CD14-positive monocyte (primary cell): ENCODE results near the gene RNF26. TPM values are rescaled to one million over a fixed set of nuclear protein-coding genes. Genes with fewer than 3 reads are reported as not detected.

Source experiments
- DNase-seq, 3 donors: peaks; one replicate each; pipeline ENCODE4 v3.0.0-alpha.2; 2011 to 2022
- H2AFZ ChIP-seq: 2 replicates; pipeline ENCODE4 v1.6.0; 2012; ENCODE audit warnings: mild to moderate bottlenecking, low read depth, low read length, inconsistent platforms; ENCODE audit not compliant: insufficient read depth, poor library complexity, severe bottlenecking
- H3K27ac ChIP-seq, 2 donors: 1 replicate in 1 of 2; 2 replicates in 1 of 2; pipeline ENCODE4 v1.5.1; 2012 to 2013; ENCODE audit warnings: low read length in 2 of 2, control low read depth in 1 of 2, inconsistent platforms in 1 of 2, low read depth in 1 of 2, mild to moderate bottlenecking in 1 of 2
- H3K27me3 ChIP-seq, 2 donors: one replicate each; pipeline versions ENCODE4 v1.6.0 to v1.6.1; 2011 to 2013; ENCODE audit warnings: low read length in 2 of 2; ENCODE audit not compliant: control insufficient read depth in 2 of 2, insufficient read depth in 2 of 2
- H3K36me3 ChIP-seq, 2 donors: replicated peaks in 1 of 2; 1 replicate in 1 of 2; 2 replicates in 1 of 2; pipeline versions ENCODE4 v1.5.1 to v1.6.1; 2012 to 2013; ENCODE audit warnings: low read length in 2 of 2, control low read depth in 1 of 2, inconsistent platforms in 1 of 2, mild to moderate bottlenecking in 1 of 2; ENCODE audit not compliant: insufficient read depth in 2 of 2, control insufficient read depth in 1 of 2
- H3K4me1 ChIP-seq, 2 donors: 1 replicate in 1 of 2; 2 replicates in 1 of 2; pipeline versions ENCODE4 v1.5.1 to v1.6.1; 2012 to 2013; ENCODE audit warnings: low read length in 2 of 2, control low read depth in 1 of 2, inconsistent platforms in 1 of 2, mild to moderate bottlenecking in 1 of 2, moderate library complexity in 1 of 2; ENCODE audit not compliant: insufficient read depth in 2 of 2, control insufficient read depth in 1 of 2
- H3K4me2 ChIP-seq: replicated peaks from 2 replicates; pipeline ENCODE3; 2012; ENCODE audit warnings: low read length, moderate library complexity, mild to moderate bottlenecking; ENCODE audit not compliant: poor library complexity, severe bottlenecking; ENCODE audit errors: extremely low read depth
- H3K4me3 ChIP-seq, 3 experiments: fragments of 200-600 bp in 1 of 3; sonication (generic) in 1 of 3; replicated peaks in 1 of 3; 1 replicate in 2 of 3; 2 replicates in 1 of 3; pipeline ENCODE4 v1.5.1; 2011 to 2013; ENCODE audit warnings: low read length in 3 of 3, mild to moderate bottlenecking in 3 of 3, control low read depth in 2 of 3, low read depth in 2 of 3, inconsistent platforms in 1 of 3, moderate library complexity in 1 of 3
- H3K79me2 ChIP-seq: 2 replicates; pipeline ENCODE4 v1.6.0; 2012; ENCODE audit warnings: mild to moderate bottlenecking, control low read depth, inconsistent platforms, low read length, moderate library complexity; ENCODE audit not compliant: insufficient read depth
- H3K9ac ChIP-seq: 2 replicates; pipeline ENCODE4 v1.6.0; 2017; ENCODE audit warnings: low read length, mild to moderate bottlenecking; ENCODE audit not compliant: insufficient read depth, poor library complexity, severe bottlenecking
- H3K9me3 ChIP-seq, 2 donors: replicated peaks in 1 of 2; 1 replicate in 1 of 2; 2 replicates in 1 of 2; pipeline versions ENCODE4 v1.5.1 to v1.6.1; 2012 to 2013; ENCODE audit warnings: low read length in 2 of 2, control low read depth in 1 of 2; ENCODE audit not compliant: control insufficient read depth in 1 of 2, insufficient read depth in 1 of 2
- H4K20me1 ChIP-seq: 2 replicates; pipeline ENCODE4 v1.6.0; 2012; ENCODE audit warnings: mild to moderate bottlenecking, low read length, control low read depth, moderate library complexity; ENCODE audit not compliant: insufficient read depth
- H3K27ac Mint-ChIP-seq, 7 donors: one replicate each; pipeline ENCODE4 v1.8.0; 2020; ENCODE audit warnings: mild to moderate bottlenecking in 7 of 7, mixed read lengths in 7 of 7, moderate library complexity in 6 of 7, inconsistent platforms in 2 of 7
- H3K27me3 Mint-ChIP-seq, 3 donors: one replicate each; pipeline ENCODE4 v1.8.0; 2021 to 2022; ENCODE audit warnings: low read depth in 3 of 3, mild to moderate bottlenecking in 3 of 3, mixed read lengths in 3 of 3, moderate library complexity in 3 of 3, inconsistent platforms in 1 of 3
- H3K36me3 Mint-ChIP-seq, 2 donors: one replicate each; pipeline ENCODE4 v1.8.0; 2020; ENCODE audit warnings: mixed read lengths in 2 of 2, inconsistent platforms in 1 of 2, mild to moderate bottlenecking in 1 of 2
- H3K4me1 Mint-ChIP-seq: one replicate; pipeline ENCODE4 v1.8.0; 2020; ENCODE audit warnings: mild to moderate bottlenecking, mixed read lengths
- H3K4me3 Mint-ChIP-seq, 2 donors: one replicate each; pipeline ENCODE4 v1.8.0; 2020; ENCODE audit warnings: mild to moderate bottlenecking in 2 of 2, mixed read lengths in 2 of 2, moderate library complexity in 1 of 2
- H3K9me3 Mint-ChIP-seq, 7 donors: one replicate each; pipeline ENCODE4 v1.8.0; 2020 to 2022; ENCODE audit warnings: mixed read lengths in 7 of 7, mild to moderate bottlenecking in 6 of 7, moderate library complexity in 6 of 7, inconsistent platforms in 2 of 7
- CTCF ChIP-seq: fragments of 200-600 bp; IDR thresholded peaks from one replicate; pipeline ENCODE4 v1.8.0; 2022; ENCODE audit warnings: antibody characterized with exemption, mild to moderate bottlenecking
- WGBS: methylation state at CpG from one replicate; pipeline ENCODE4 v1.1.5; 2013; ENCODE audit warnings: missing lambda C conversion rate; ENCODE audit not compliant: insufficient coverage; 5-methylcytosine and 5-hydroxymethylcytosine counted together
- intact Hi-C, 2 donors: fragments of 100-400 bp; cut with micrococcal nuclease; formaldehyde crosslinking; loops; one replicate each; pipeline versions ENCODE4 v1.15.0 to v1.15.1; 2023
- polyA plus RNA-seq, 3 donors: library from polyadenylated mRNA; depleted of rRNA in 1 of 3; unstranded in 2 of 3; stranded (reverse) in 1 of 3; fragments of 300-500 nt in 2 of 3; fragments of >200 nt in 1 of 3; fragmentation: Illumina TruSeq in 2 of 3; gene quantifications; 1 replicate in 2 of 3; 2 replicates in 1 of 3; pipeline ENCODE4 v1.2.3, GENCODE V29; 2012 to 2021

The RNF26 gene
- polyA plus RNA-seq, 3 donors, result 6.8 to 27.6 (median 20.5) TPM

DNA sequence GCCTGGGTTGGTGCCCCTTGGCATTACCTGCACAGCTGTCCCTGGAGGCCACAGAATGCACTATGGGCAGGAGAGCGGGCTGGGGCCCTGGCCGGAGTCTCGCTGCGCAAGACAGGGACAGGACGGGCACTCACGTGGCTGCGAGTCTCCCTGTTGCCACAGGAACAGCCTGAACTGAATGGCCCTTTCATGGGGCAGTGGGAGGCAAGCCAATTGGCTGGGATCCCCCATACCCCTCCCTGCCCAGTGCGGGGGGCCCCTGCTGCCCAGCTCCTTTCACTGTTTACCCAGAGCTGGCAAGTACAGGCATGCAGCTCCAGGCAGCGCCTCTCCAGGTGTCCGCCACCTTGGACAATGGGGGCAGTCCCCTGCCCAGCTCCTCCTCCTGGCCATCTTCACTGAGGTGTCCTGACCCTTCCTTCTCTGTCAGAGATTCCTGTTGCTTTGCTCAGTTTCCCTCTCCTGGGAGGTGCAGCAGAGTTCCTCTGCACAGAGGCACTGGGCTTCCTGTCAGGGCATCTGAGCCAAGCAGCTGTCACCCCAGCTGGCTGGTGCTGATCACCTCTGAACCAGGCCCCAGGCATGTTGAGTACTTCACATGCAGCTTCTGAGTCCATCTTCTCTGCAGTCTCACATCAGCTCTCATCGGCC is 42.0 kb downstream of the RNF26 start:
- Mint-ChIP-seq H3K27ac (no peak overlapping the region), H3K27me3 (peaks cover 12 to 22% (median 12%) of the 10 kb centered on the region in 3 donors), H3K4me3 (no peak overlapping the region), H3K36me3 (no peaks in the 10 kb centered on the region), H3K4me1 (no peaks in the 10 kb centered on the region), H3K9me3 (peaks cover 0 to 2% (median 0%) of the 10 kb centered on the region in 7 donors)
- Histone ChIP-seq H3K4me1 (peaks cover 6 to 7% of the 10 kb centered on the region in 2 donors), H3K9me3 (no peaks in the 10 kb centered on the region), H3K36me3 (no peaks in the 10 kb centered on the region), H3K27me3 (peaks cover 0 to 11% of the 10 kb centered on the region in 2 donors), H3K4me2 (no peak overlapping the region), H3K9ac (no peak overlapping the region), H3K79me2 (no peaks in the 10 kb centered on the region), H3K4me3 (no peak overlapping the region), H4K20me1 (no peaks in the 10 kb centered on the region), H3K27ac (no peak overlapping the region), H2AFZ (no peak overlapping the region)
- intact Hi-C loops, result no loop called here
- TF ChIP-seq CTCF, result no peak
- DNase-seq, result peak in 1 of 3 donors; percentile 1
- 95% methylated on average over 11 of the region's 11 CpGs for WGBS

GRCh38 chr11:119377112-119377901 is 43.0 kb downstream of the RNF26 start:
- intact Hi-C loops, result no loop called here
- H3K79me2 ChIP-seq, result no peaks in the 10 kb centered on the region
- peak overlapping the region in 1 of 7 donors; percentile 46 for H3K27ac Mint-ChIP-seq
- no peak overlapping the region for H3K27ac ChIP-seq
- peaks cover 0 to 3% (median 0%) of the 10 kb centered on the region in 7 donors for H3K9me3 Mint-ChIP-seq
- peaks cover 12 to 24% (median 16%) of the 10 kb centered on the region in 3 donors for H3K27me3 Mint-ChIP-seq
- H3K27me3 ChIP-seq, result peaks cover 0 to 14% of the 10 kb centered on the region in 2 donors
- 60% methylated on average over 5 of the region's 12 CpGs for WGBS
- peak in 1 of 3 donors; percentile 5 for DNase-seq
- no peaks in the 10 kb centered on the region for H3K9me3 ChIP-seq
- H3K4me3 Mint-ChIP-seq, result no peak overlapping the region
- no peak overlapping the region for H3K9ac ChIP-seq
- no peaks in the 10 kb centered on the region for H3K4me1 Mint-ChIP-seq
- H3K4me1 ChIP-seq, result peaks cover 16% of the 10 kb centered on the region in 2 donors
- TF ChIP-seq CTCF, result no peak
- no peaks in the 10 kb centered on the region for H3K36me3 ChIP-seq
- no peak overlapping the region for H3K4me3 ChIP-seq
- H3K4me2 ChIP-seq, result no peak overlapping the region
- H4K20me1 ChIP-seq, result no peaks in the 10 kb centered on the region
- no peaks in the 10 kb centered on the region for H3K36me3 Mint-ChIP-seq
- H2AFZ ChIP-seq, result no peak overlapping the region
